ENCODE data around the gene MBNL1. TPM values are rescaled to one million over a fixed set of nuclear protein-coding genes. Genes with fewer than 3 reads are reported as not detected.

The MBNL1 gene
- total RNA-seq, 1 donor from 2014 or later = 229 TPM

DNA sequence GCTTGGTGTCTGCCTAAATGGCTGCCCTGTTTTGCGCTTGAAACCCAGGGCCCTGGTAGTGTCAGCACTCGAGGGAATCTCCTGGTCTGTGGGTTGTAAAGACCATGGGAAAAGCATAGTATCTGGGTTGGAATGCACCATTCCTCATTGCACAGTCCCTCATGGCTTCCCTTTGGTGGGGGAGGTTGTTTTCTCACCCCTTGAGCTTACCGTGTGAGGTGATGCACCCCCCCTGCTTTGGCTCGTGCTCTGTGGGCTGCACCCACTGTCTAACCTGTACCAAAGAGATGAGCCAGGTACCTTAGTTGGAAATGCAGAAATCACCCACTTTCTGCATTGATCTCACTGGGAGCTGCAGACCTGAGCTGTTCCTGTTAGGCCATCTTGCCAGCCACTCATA, 104.7 kb downstream of the MBNL1 start:
- no peak overlapping the region for H3K27ac ChIP-seq
- H3K9me3 ChIP-seq = no peaks in the 10 kb centered on the region
- H3K27me3 ChIP-seq = no peaks in the 10 kb centered on the region
- ATAC-seq = peak; percentile 30
- H3K4me1 ChIP-seq = peaks cover 13% of the 10 kb centered on the region
- intact Hi-C loops (cut with DNase I) = no loop called here
- H3K4me3 ChIP-seq = no peak overlapping the region
- peaks cover 10% of the 10 kb centered on the region for H3K36me3 ChIP-seq
- no peak for DNase-seq
- TF ChIP-seq CTCF (IDR thresholded peaks at IDR 0.05) = no peak

DNA sequence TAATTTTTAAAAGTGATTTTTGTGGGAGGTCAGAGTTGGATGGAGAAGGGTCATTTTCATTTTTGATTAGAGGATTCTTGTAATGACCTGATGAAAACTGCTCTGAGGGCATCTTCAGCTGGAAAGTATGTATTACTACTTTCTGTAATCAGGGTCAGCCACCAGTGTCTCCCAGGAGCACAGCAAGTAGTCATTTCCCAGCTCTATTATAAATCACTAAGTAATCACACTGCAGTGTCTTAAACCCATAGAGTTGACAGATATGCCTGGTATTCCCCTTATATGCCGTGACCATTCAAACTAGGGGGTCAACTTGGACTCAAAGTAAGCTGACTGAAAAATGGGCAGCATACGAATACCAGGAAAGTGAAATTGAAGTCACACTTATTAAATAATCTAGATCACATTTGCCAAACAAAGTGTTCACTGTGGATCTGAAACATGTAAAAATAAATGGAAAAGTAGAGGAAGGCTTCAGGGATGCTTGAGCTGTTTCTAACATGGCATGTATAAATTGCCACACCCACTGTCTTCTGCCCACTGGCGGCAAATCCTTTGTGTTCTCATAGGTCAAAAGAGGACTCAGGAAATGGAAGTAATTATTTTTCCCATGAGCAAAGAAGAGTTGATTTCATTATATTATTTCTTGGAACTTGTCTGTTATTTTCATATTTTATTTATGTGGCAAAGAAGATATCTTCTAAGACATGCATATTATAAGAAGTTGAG, 105.7 kb downstream of the MBNL1 start:
- no peak for TF ChIP-seq CTCF (IDR thresholded peaks at IDR 0.05)
- Histone ChIP-seq H3K27ac (no peak overlapping the region), H3K27me3 (no peaks in the 10 kb centered on the region), H3K4me3 (no peak overlapping the region), H3K36me3 (peaks cover 15% of the 10 kb centered on the region), H3K9me3 (no peaks in the 10 kb centered on the region), H3K4me1 (peaks cover 8% of the 10 kb centered on the region)
- intact Hi-C loops (cut with DNase I) = no loop called here
- DNase-seq (no peak), ATAC-seq (no peak)

- peaks cover 15% of the 10 kb centered on the region for H3K36me3 ChIP-seq
- ATAC-seq (no peak), DNase-seq (no peak)
- no peak overlapping the region for H3K27ac ChIP-seq
- peaks cover 13% of the 10 kb centered on the region for H3K4me1 ChIP-seq
- no peak for TF ChIP-seq CTCF (IDR thresholded peaks at IDR 0.05)
- no peaks in the 10 kb centered on the region for H3K27me3 ChIP-seq
- intact Hi-C loops (cut with DNase I) = no loop called here
- H3K9me3 ChIP-seq = no peaks in the 10 kb centered on the region
- H3K4me3 ChIP-seq = no peak overlapping the region
These were observed 106.8 kb downstream of the MBNL1 start for GRCh38 chr3:152375546-152375945.

DNA sequence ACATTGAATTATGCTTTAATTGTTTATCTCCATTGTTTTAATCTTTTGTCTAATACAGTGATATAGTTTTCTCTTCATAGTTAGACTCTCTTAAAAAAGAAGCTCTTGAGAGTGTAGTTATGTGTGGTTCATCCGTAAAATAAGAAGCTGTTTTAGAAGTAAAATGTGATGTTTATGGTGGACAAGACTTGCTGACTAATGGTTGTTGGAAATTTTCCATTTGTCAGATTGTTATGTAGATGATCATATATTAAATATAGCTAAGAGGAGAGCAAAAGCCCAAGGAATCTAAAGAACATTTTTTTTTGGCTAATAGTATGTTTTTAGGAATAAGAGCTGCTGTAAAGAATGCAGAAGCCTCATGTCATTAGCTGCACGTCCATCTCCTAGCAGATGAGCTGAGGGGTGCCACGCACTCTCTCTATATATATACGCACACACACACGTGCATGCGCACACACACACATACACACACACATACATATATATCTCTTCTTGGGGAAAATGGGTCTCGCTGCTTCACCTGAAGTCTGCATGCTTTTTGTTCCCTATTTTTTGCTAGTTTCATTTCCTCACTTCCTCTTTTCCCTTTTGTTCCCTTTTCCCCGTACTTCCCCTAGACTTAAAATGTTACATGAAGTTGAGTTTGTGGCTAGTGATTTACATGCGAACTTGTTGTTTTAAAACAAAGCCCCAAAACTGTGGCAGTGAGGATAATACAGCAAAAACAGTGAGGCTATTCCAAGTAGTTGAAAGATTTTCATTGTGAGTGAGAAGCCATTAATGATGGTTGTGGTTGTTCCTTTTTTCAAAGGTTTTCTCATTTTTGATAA, 107.8 kb downstream of the MBNL1 start:
- Histone ChIP-seq H3K36me3 (peaks cover 15% of the 10 kb centered on the region), H3K9me3 (no peaks in the 10 kb centered on the region), H3K4me1 (peaks cover 23% of the 10 kb centered on the region), H3K27ac (peak overlapping the region; percentile 39), H3K4me3 (no peak overlapping the region), H3K27me3 (no peaks in the 10 kb centered on the region)
- TF ChIP-seq CTCF (IDR thresholded peaks at IDR 0.05) = no peak
- no peak for DNase-seq
- intact Hi-C loops (cut with DNase I) = no loop called here
- peak; percentile 75 for ATAC-seq

GRCh38 chr3:152377184-152377570, 108.4 kb downstream of the MBNL1 start:
- no peak for DNase-seq
- Histone ChIP-seq H3K4me3 (no peak overlapping the region), H3K4me1 (peaks cover 29% of the 10 kb centered on the region), H3K9me3 (no peaks in the 10 kb centered on the region), H3K27me3 (no peaks in the 10 kb centered on the region), H3K36me3 (peaks cover 15% of the 10 kb centered on the region), H3K27ac (peak overlapping the region; percentile 39)
- ATAC-seq = no peak
- TF ChIP-seq CTCF (IDR thresholded peaks at IDR 0.05) = no peak
- intact Hi-C loops (cut with DNase I) = no loop called here

Measured in upper lobe of right lung (tissue), 1 donor.